AG09319 (cell line): ENCODE measurements around the gene AP3B1.

ENCODE experiments used
- DNase-seq: peaks from one replicate; pipeline ENCODE4 v3.0.0-alpha.2; 2010; ENCODE audit warnings: low read depth; ENCODE audit errors: extremely low read depth
- CTCF ChIP-seq: IDR thresholded peaks from 2 replicates; pipeline ENCODE4 v1.5.1; 2011; ENCODE audit warnings: low read depth, mild to moderate bottlenecking, inconsistent platforms, low read length, moderate library complexity

The AP3B1 gene

GRCh38 chr5:78009937-78010527 lies 284.5 kb downstream of the AP3B1 start:
- DNase-seq: peak; percentile 83
- TF ChIP-seq CTCF: peak; percentile 5

GRCh38 chr5:78008356-78008967 lies 286.0 kb downstream of the AP3B1 start:
- peak; percentile 92 for TF ChIP-seq CTCF
- peak; percentile 11 for DNase-seq

GRCh38 chr5:78007233-78007632 lies 287.3 kb downstream of the AP3B1 start:
- no peak for TF ChIP-seq CTCF

GRCh38 chr5:78006449-78006848 lies 288.0 kb downstream of the AP3B1 start:
- DNase-seq: no peak
- TF ChIP-seq CTCF: no peak

More at GRCh38 chr5:78007233-78007632, 287.3 kb downstream of the AP3B1 start:
- DNase-seq: no peak

GRCh38 chr5:78005021-78005785 lies 289.3 kb downstream of the AP3B1 start:
- DNase-seq: peak; percentile 24
- no peak for TF ChIP-seq CTCF

- DNase-seq: no peak
- no peak for TF ChIP-seq CTCF
Measured at GRCh38 chr5:78004559-78004958, 289.9 kb downstream of the AP3B1 start.

- no peak for DNase-seq
- TF ChIP-seq CTCF: no peak
Measured at GRCh38 chr5:78003919-78004318, 290.6 kb downstream of the AP3B1 start.
